ENCODE measurements around the gene RBMS1.

Gene RBMS1

GRCh38 chr2:160242893-160243564 is 250.6 kb downstream of the RBMS1 start:
- DNase-seq, result no peak

- DNase-seq, result no peak
Observed at GRCh38 chr2:160241251-160242137, 252.1 kb downstream of the RBMS1 start.

- no peak for DNase-seq
Observed at GRCh38 chr2:160239436-160239835, 254.2 kb downstream of the RBMS1 start.

GRCh38 chr2:160238392-160238791 is 255.2 kb downstream of the RBMS1 start:
- DNase-seq, result no peak

GRCh38 chr2:160232905-160233475 is 260.6 kb downstream of the RBMS1 start:
- DNase-seq, result no peak

- no peak for DNase-seq
Observed at GRCh38 chr2:160229591-160229990, 264.0 kb downstream of the RBMS1 start.

- no peak for DNase-seq
Observed at GRCh38 chr2:160228141-160228917, 265.3 kb downstream of the RBMS1 start.

- no peak for DNase-seq
Observed at GRCh38 chr2:160227293-160227915, 266.2 kb downstream of the RBMS1 start.

GRCh38 chr2:160226367-160226766 is 267.2 kb downstream of the RBMS1 start:
- DNase-seq, result no peak

GRCh38 chr2:160225722-160226121 is 267.9 kb downstream of the RBMS1 start:
- no peak for DNase-seq

GRCh38 chr2:160224507-160224906 is 269.1 kb downstream of the RBMS1 start:
- DNase-seq, result no peak

GRCh38 chr2:160224060-160224459 is 269.5 kb downstream of the RBMS1 start:
- no peak for DNase-seq

GRCh38 chr2:160223560-160223959 is 270.0 kb downstream of the RBMS1 start:
- DNase-seq, result no peak

- no peak for DNase-seq
Observed at GRCh38 chr2:160222546-160223283, 270.9 kb downstream of the RBMS1 start.

All from SHP77 treated with DMSO at 0.1 percent for 48 hours (cell line).